Spinal cord (tissue), 10 donors: ENCODE measurements around the gene KCTD21. TPM values are rescaled to one million over a fixed set of nuclear protein-coding genes. Genes with fewer than 3 reads are reported as not detected.
"Not testable (repeated sequence)": the region's sequence is repeated elsewhere in the genome, so short reads cannot be mapped to it uniquely, and the experiment has no call there.

Experiments
- DNase-seq, 6 donors: peaks; one replicate each; pipeline versions ENCODE4 v3.0.0 to v3.0.0-alpha.2; 2013 to 2015; ENCODE audit warnings: low spot score in 6 of 6, low read depth in 4 of 6
- H3K27ac ChIP-seq: one replicate; pipeline ENCODE4 v1.5.1; 2013; ENCODE audit warnings: low read depth, low read length, control low read depth
- H3K27me3 ChIP-seq: one replicate; pipeline ENCODE4 v1.6.1; 2013; ENCODE audit warnings: low read length; ENCODE audit not compliant: control insufficient read depth, insufficient read depth
- H3K36me3 ChIP-seq: one replicate; pipeline ENCODE4 v1.6.1; 2013; ENCODE audit warnings: low read length; ENCODE audit not compliant: control insufficient read depth, insufficient read depth
- H3K4me1 ChIP-seq: one replicate; pipeline ENCODE4 v1.6.1; 2013; ENCODE audit warnings: low read length; ENCODE audit not compliant: control insufficient read depth, insufficient read depth
- H3K4me3 ChIP-seq: one replicate; pipeline ENCODE4 v1.5.1; 2013; ENCODE audit warnings: low read depth, low read length, control low read depth
- H3K9me3 ChIP-seq: one replicate; pipeline ENCODE4 v1.6.1; 2013; ENCODE audit warnings: low read length; ENCODE audit not compliant: control insufficient read depth, insufficient read depth
- WGBS: methylation state at CpG from one replicate; pipeline ENCODE4 v1.1.5; 2013; ENCODE audit warnings: missing lambda C conversion rate; ENCODE audit not compliant: insufficient coverage; 5-methylcytosine and 5-hydroxymethylcytosine counted together
- polyA plus RNA-seq, 2 donors: library from polyadenylated mRNA; unstranded; fragments of 120-200 nt; gene quantifications; one replicate each; pipeline ENCODE4 v1.2.1, GENCODE V29; 2013; ENCODE audit not compliant: insufficient read length in 2 of 2
- total RNA-seq, 2 donors: library from RNA; depleted of rRNA in 1 of 2; stranded (reverse); fragments of 120-200 nt in 1 of 2; fragments of >200 nt in 1 of 2; gene quantifications; one replicate each; pipeline versions ENCODE4 v1.2.3 to v1.2.4, GENCODE V29; 2013 to 2014
- donor health status: healthy.

KCTD21 gene
- total and polyA plus RNA-seq, 4 donors, result 7.6 to 17.6 (median 14.6) TPM

- DNase-seq, result no peak
- H3K4me3 ChIP-seq, result no peak overlapping the region
- 92% methylated on average over 2 of the region's 4 CpGs for WGBS
- no peaks in the 10 kb centered on the region for H3K27me3 ChIP-seq
- peaks cover 3% of the 10 kb centered on the region for H3K4me1 ChIP-seq
- H3K27ac ChIP-seq, result no peak overlapping the region
- peaks cover 30% of the 10 kb centered on the region for H3K36me3 ChIP-seq
- no peaks in the 10 kb centered on the region for H3K9me3 ChIP-seq
Observed at GRCh38 chr11:78227921-78228320, 39.5 kb upstream of the KCTD21 start.

GRCh38 chr11:78226684-78227680 is 38.6 kb upstream of the KCTD21 start:
- no peak for DNase-seq
- H3K9me3 ChIP-seq, result no peaks in the 10 kb centered on the region
- H3K4me1 ChIP-seq, result peaks cover 3% of the 10 kb centered on the region
- 90% methylated on average over 6 of the region's 12 CpGs for WGBS
- H3K27ac ChIP-seq, result no peak overlapping the region
- no peaks in the 10 kb centered on the region for H3K27me3 ChIP-seq
- H3K4me3 ChIP-seq, result no peak overlapping the region
- peaks cover 36% of the 10 kb centered on the region for H3K36me3 ChIP-seq

GRCh38 chr11:78224906-78225420 is 36.5 kb upstream of the KCTD21 start:
- Histone ChIP-seq H3K27me3 (no peaks in the 10 kb centered on the region), H3K4me1 (no peaks in the 10 kb centered on the region), H3K9me3 (no peaks in the 10 kb centered on the region), H3K27ac (no peak overlapping the region), H3K4me3 (no peak overlapping the region), H3K36me3 (peaks cover 55% of the 10 kb centered on the region)
- 100% methylated on average over 4 of the region's 7 CpGs for WGBS
- DNase-seq, result no peak

GRCh38 chr11:78224506-78224905 is 36.1 kb upstream of the KCTD21 start:
- Histone ChIP-seq H3K4me3 (no peak overlapping the region), H3K4me1 (no peaks in the 10 kb centered on the region), H3K27me3 (no peaks in the 10 kb centered on the region), H3K9me3 (no peaks in the 10 kb centered on the region), H3K27ac (no peak overlapping the region), H3K36me3 (peaks cover 60% of the 10 kb centered on the region)
- no peak for DNase-seq
- 100% methylated on average over 3 of the region's 4 CpGs for WGBS

GRCh38 chr11:78223320-78223954 is 35.0 kb upstream of the KCTD21 start:
- Histone ChIP-seq H3K27ac (no peak overlapping the region), H3K4me3 (no peak overlapping the region), H3K27me3 (no peaks in the 10 kb centered on the region), H3K4me1 (no peaks in the 10 kb centered on the region), H3K36me3 (peaks cover 70% of the 10 kb centered on the region), H3K9me3 (no peaks in the 10 kb centered on the region)
- no peak for DNase-seq
- WGBS, result 99% methylated on average over 8 of the region's 9 CpGs

- not testable (repeated sequence) for H3K27me3 ChIP-seq
- 97% methylated on average over 3 of the region's 10 CpGs for WGBS
- peaks cover 78% of the 10 kb centered on the region for H3K36me3 ChIP-seq
Observed at GRCh38 chr11:78222726-78223125, 34.3 kb upstream of the KCTD21 start.

GRCh38 chr11:78221396-78222315 is 33.2 kb upstream of the KCTD21 start:
- Histone ChIP-seq H3K27ac (no peak overlapping the region), H3K9me3 (no peaks in the 10 kb centered on the region), H3K4me1 (no peaks in the 10 kb centered on the region), H3K36me3 (peaks cover 83% of the 10 kb centered on the region), H3K27me3 (no peaks in the 10 kb centered on the region), H3K4me3 (no peak overlapping the region)
- WGBS, result 98% methylated on average over 4 of the region's 13 CpGs
- no peak for DNase-seq

More at GRCh38 chr11:78222726-78223125, 34.3 kb upstream of the KCTD21 start:
- not testable (repeated sequence) for H3K4me3 ChIP-seq, H3K27ac ChIP-seq, H3K9me3 ChIP-seq, DNase-seq, H3K4me1 ChIP-seq

GRCh38 chr11:78220218-78221157 is 32.1 kb upstream of the KCTD21 start:
- H3K36me3 ChIP-seq, result peaks cover 89% of the 10 kb centered on the region

More at GRCh38 chr11:78220218-78221157, 32.1 kb upstream of the KCTD21 start:
- Histone ChIP-seq H3K27me3 (no peaks in the 10 kb centered on the region), H3K4me3 (no peak overlapping the region), H3K4me1 (no peaks in the 10 kb centered on the region), H3K27ac (no peak overlapping the region), H3K9me3 (no peaks in the 10 kb centered on the region)
- DNase-seq, result no peak
- 96% methylated on average over 11 of the region's 14 CpGs for WGBS
